ENCODE data around the gene MRPS7. TPM values are rescaled to one million over a fixed set of nuclear protein-coding genes. Genes with fewer than 3 reads are reported as not detected.

The MRPS7 gene
- total RNA-seq, 3 donors from 2014 or later: 46.4 to 64.8 (median 59.5) TPM

GRCh38 chr17:75270218-75270965 lies 8.7 kb downstream of the MRPS7 start:
- ATAC-seq (peak; percentile 65), DNase-seq (peak; percentile 71 to 85 (median 80))
- peaks cover 8% of the 10 kb centered on the region for H3K36me3 ChIP-seq (ENCODE audit: low read depth)
- no peak for TF ChIP-seq CTCF (IDR thresholded peaks at IDR 0.05)
- intact Hi-C loops (cut with DNase I, micrococcal nuclease): no loop called here
- H3K4me1 ChIP-seq (ENCODE audit: low read depth): peaks cover 22% of the 10 kb centered on the region
- no peaks in the 10 kb centered on the region for H3K9me3 ChIP-seq
- H3K4me3 ChIP-seq: peak overlapping the region; percentile 59

GRCh38 chr17:75270966-75271232 lies 9.2 kb downstream of the MRPS7 start, which contains the start of gene MIF4GD:
Gene MIF4GD (minus strand): TSS chr17:75271231. CDS start chr17:75270195, 1,036 bp downstream.
- TF ChIP-seq CTCF (IDR thresholded peaks at IDR 0.05): no peak
- Histone ChIP-seq H3K9me3 (no peaks in the 10 kb centered on the region), H3K4me1 (ENCODE audit: low read depth) (peaks cover 22% of the 10 kb centered on the region), H3K36me3 (ENCODE audit: low read depth) (peaks cover 8% of the 10 kb centered on the region), H3K4me3 (peak within 1 kb of the TSS; percentile 59)
- ATAC-seq: no peak
- no peak for DNase-seq
- intact Hi-C loops (cut with DNase I, micrococcal nuclease): no loop called here

GRCh38 chr17:75271233-75271954 lies 9.7 kb downstream of the MRPS7 start:
- intact Hi-C loops (cut with DNase I, micrococcal nuclease): no loop called here
- H3K4me1 ChIP-seq (ENCODE audit: low read depth): peaks cover 22% of the 10 kb centered on the region

GRCh38 chr17:75271955-75272847 lies 10.5 kb downstream of the MRPS7 start:
- DNase-seq (no peak), ATAC-seq (no peak)
- H3K4me3 ChIP-seq: peak overlapping the region; percentile 59
- H3K9me3 ChIP-seq: no peaks in the 10 kb centered on the region
- H3K4me1 ChIP-seq (ENCODE audit: low read depth): peaks cover 18% of the 10 kb centered on the region
- TF ChIP-seq CTCF (IDR thresholded peaks at IDR 0.05): no peak
- intact Hi-C loops (cut with DNase I, micrococcal nuclease): no loop called here
- no peaks in the 10 kb centered on the region for H3K36me3 ChIP-seq (ENCODE audit: low read depth)

More at GRCh38 chr17:75271233-75271954, 9.7 kb downstream of the MRPS7 start:
- ATAC-seq (peak; percentile 86), DNase-seq (peak; percentile 86 to 91 (median 89))
- H3K9me3 ChIP-seq: no peaks in the 10 kb centered on the region
- peak; percentile 97 for TF ChIP-seq CTCF (IDR thresholded peaks at IDR 0.05)
- H3K4me3 ChIP-seq: peak overlapping the region; percentile 59
- peaks cover 8% of the 10 kb centered on the region for H3K36me3 ChIP-seq (ENCODE audit: low read depth)

- H3K4me1 ChIP-seq (ENCODE audit: low read depth): peaks cover 14% of the 10 kb centered on the region
- no peaks in the 10 kb centered on the region for H3K9me3 ChIP-seq
- no peaks in the 10 kb centered on the region for H3K36me3 ChIP-seq (ENCODE audit: low read depth)
- intact Hi-C loops (cut with DNase I, micrococcal nuclease): no loop called here
- DNase-seq (no peak), ATAC-seq (no peak)
- no peak overlapping the region for H3K4me3 ChIP-seq
- no peak for TF ChIP-seq CTCF (IDR thresholded peaks at IDR 0.05)
These were observed 11.1 kb downstream of the MRPS7 start for GRCh38 chr17:75272848-75273184.
